Smooth muscle cell (in vitro differentiated cells): ENCODE results near the gene APPBP2. TPM values are rescaled to one million over a fixed set of nuclear protein-coding genes. Genes with fewer than 3 reads are reported as not detected.

Source experiments
- DNase-seq: peaks from one replicate; lab custom pipeline; 2025; ENCODE audit not compliant: unreplicated experiment; lab: John Stamatoyannopoulos, UW
- H2AFZ ChIP-seq: fragments of 200-600 bp; sonication (generic); 2 replicates; pipeline ENCODE4 v1.6.0; 2016; ENCODE audit warnings: antibody characterized with exemption, low read depth, mild to moderate bottlenecking
- H3F3A ChIP-seq: fragments of 200-600 bp; sonication (generic); 2 replicates; pipeline ENCODE4 v1.6.0; 2017; ENCODE audit warnings: antibody characterized with exemption, low read depth
- H3K27ac ChIP-seq: fragments of 200-600 bp; sonication (generic); 2 replicates; pipeline ENCODE4 v1.5.1; 2016; ENCODE audit warnings: low read depth, mild to moderate bottlenecking
- H3K27me3 ChIP-seq: fragments of 200-600 bp; sonication (generic); 2 replicates; pipeline ENCODE4 v1.6.1; 2016; ENCODE audit warnings: low read depth, mild to moderate bottlenecking
- H3K36me3 ChIP-seq: fragments of 200-600 bp; sonication (generic); 2 replicates; pipeline ENCODE4 v1.5.1; 2016; ENCODE audit warnings: low read depth
- H3K4me1 ChIP-seq: fragments of 200-600 bp; sonication (generic); 2 replicates; pipeline ENCODE4 v1.5.1; 2016; ENCODE audit warnings: low read depth
- H3K4me2 ChIP-seq: fragments of 200-600 bp; sonication (generic); 2 replicates; pipeline ENCODE4 v1.6.0; 2016; ENCODE audit warnings: mild to moderate bottlenecking
- H3K4me3 ChIP-seq: fragments of 200-600 bp; sonication (generic); 2 replicates; pipeline ENCODE4 v1.5.1; 2016; ENCODE audit warnings: mild to moderate bottlenecking
- H3K79me2 ChIP-seq: fragments of 200-600 bp; sonication (generic); 2 replicates; pipeline ENCODE4 v1.6.0; 2016; ENCODE audit warnings: low read depth, mild to moderate bottlenecking
- H3K9ac ChIP-seq: fragments of 200-600 bp; sonication (generic); 2 replicates; pipeline ENCODE4 v1.6.0; 2016; ENCODE audit warnings: low read depth
- H3K9me3 ChIP-seq: fragments of 200-600 bp; sonication (generic); replicated peaks from 2 replicates; pipeline ENCODE4 v1.5.1; 2016; ENCODE audit warnings: low read depth
- H4K20me1 ChIP-seq: fragments of 200-600 bp; sonication (generic); 2 replicates; pipeline ENCODE4 v1.6.0; 2016; ENCODE audit warnings: low read depth
- WGBS: methylation state at CpG from one replicate; pipeline ENCODE4 v1.1.7; 2016; ENCODE audit warnings: low lambda C conversion rate; 5-methylcytosine and 5-hydroxymethylcytosine counted together
- polyA plus RNA-seq: library from polyadenylated mRNA; unstranded; fragments of >200 nt; fragmentation: Nextera tagmentation; extraction: Ambion mirVana; gene quantifications from 2 replicates; pipeline ENCODE4 v1.2.1, GENCODE V29; 2016
- total RNA-seq: library from RNA; depleted of rRNA; stranded (reverse); fragments of >200 nt; gene quantifications from 2 replicates; pipeline ENCODE4 v1.2.3, GENCODE V29; 2014
- TF ChIP-seq, protein P1 (sequence below): fragments of 200-600 bp; sonication (generic); IDR thresholded peaks from 2 replicates; pipeline ENCODE4 v1.5.1; 2017; ENCODE audit warnings: borderline replicate concordance, mild to moderate bottlenecking, antibody characterized with exemption; ENCODE audit not compliant: insufficient read depth, poor library complexity, severe bottlenecking

APPBP2 gene
- total and polyA plus RNA-seq, 2 experiments from 2014 or later = 38.3 to 40.9 TPM

DNA sequence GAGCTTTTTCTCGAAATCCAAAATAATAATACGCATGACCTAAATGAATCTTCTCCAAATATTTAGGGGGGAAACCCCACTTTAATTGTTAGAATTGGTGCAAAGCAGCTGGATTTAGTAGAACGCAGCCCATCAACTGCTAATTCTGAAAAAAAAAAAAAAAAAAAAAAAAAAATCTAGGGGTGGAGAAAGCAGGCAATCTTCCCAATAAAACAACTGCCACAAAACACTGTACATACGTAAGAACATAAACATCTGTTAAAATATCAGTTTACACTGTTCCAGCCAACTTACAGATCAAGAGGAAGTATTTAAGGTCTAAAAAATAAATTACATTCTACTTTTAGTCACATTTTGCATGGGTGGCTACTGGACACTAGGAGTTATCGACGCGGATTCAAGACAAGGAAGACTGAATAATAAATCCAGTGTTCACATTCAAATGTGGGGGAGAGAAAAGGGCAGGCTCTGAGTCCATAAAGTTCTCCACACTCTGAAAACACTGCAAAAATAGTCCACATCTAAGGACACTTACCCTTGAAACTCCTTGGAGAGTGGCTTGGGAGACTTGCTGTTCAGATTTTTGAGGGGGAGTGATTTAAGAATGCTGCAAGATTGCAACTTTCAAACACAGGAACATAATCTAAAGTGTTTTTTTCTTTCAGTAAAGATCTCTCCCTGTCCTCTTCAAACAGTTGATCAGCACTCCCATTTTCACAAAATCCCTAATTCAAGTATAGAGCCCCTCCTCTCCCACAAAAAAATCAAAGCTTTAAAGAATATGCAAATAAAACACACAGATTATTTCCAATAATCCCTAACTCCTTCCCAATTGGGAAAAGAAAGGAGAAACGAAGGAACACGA lies 1.3 kb downstream of the APPBP2 start:
- WGBS = 26% methylated on average over 9 of the region's 9 CpGs
- no peaks in the 10 kb centered on the region for H3K9me3 ChIP-seq
- H4K20me1 ChIP-seq = peaks cover 54% of the 10 kb centered on the region
- no peaks in the 10 kb centered on the region for H3F3A ChIP-seq
- H3K36me3 ChIP-seq = no peaks in the 10 kb centered on the region
- TF ChIP-seq, protein P1, sequence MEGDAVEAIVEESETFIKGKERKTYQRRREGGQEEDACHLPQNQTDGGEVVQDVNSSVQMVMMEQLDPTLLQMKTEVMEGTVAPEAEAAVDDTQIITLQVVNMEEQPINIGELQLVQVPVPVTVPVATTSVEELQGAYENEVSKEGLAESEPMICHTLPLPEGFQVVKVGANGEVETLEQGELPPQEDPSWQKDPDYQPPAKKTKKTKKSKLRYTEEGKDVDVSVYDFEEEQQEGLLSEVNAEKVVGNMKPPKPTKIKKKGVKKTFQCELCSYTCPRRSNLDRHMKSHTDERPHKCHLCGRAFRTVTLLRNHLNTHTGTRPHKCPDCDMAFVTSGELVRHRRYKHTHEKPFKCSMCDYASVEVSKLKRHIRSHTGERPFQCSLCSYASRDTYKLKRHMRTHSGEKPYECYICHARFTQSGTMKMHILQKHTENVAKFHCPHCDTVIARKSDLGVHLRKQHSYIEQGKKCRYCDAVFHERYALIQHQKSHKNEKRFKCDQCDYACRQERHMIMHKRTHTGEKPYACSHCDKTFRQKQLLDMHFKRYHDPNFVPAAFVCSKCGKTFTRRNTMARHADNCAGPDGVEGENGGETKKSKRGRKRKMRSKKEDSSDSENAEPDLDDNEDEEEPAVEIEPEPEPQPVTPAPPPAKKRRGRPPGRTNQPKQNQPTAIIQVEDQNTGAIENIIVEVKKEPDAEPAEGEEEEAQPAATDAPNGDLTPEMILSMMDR = no peak
- no peaks in the 10 kb centered on the region for H3K27me3 ChIP-seq
- DNase-seq = no peak
- peaks cover 22% of the 10 kb centered on the region for H3K4me1 ChIP-seq
- peak overlapping the region; percentile 98 for H3K27ac ChIP-seq
- H3K79me2 ChIP-seq = peaks cover 78% of the 10 kb centered on the region
- no peak overlapping the region for H2AFZ ChIP-seq
- peak overlapping the region; percentile 98 for H3K4me2 ChIP-seq
- peak overlapping the region; percentile 82 for H3K4me3 ChIP-seq
- peak overlapping the region; percentile 98 for H3K9ac ChIP-seq

GRCh38 chr17:60523822-60524221 lies 2.2 kb downstream of the APPBP2 start:
- Histone ChIP-seq H2AFZ (no peak overlapping the region), H3K9me3 (no peaks in the 10 kb centered on the region), H3K27me3 (no peaks in the 10 kb centered on the region), H3K4me3 (peak overlapping the region; percentile 82), H3K79me2 (peaks cover 86% of the 10 kb centered on the region), H3F3A (no peaks in the 10 kb centered on the region), H3K27ac (peak overlapping the region; percentile 98), H3K36me3 (peaks cover 6% of the 10 kb centered on the region), H3K4me1 (peaks cover 22% of the 10 kb centered on the region), H3K9ac (peak overlapping the region; percentile 98), H4K20me1 (peaks cover 63% of the 10 kb centered on the region), H3K4me2 (peak overlapping the region; percentile 98)
- WGBS = 44% methylated on average over 1 of the region's 1 CpG
- TF ChIP-seq, protein P1 = no peak
- DNase-seq = no peak

- H3K27ac ChIP-seq = no peak overlapping the region
- TF ChIP-seq, protein P1 = no peak
- peaks cover 7% of the 10 kb centered on the region for H3K36me3 ChIP-seq
- H3K4me2 ChIP-seq = peak overlapping the region; percentile 98
- H3F3A ChIP-seq = no peaks in the 10 kb centered on the region
- WGBS = 95% methylated on average over 3 of the region's 3 CpGs
- H4K20me1 ChIP-seq = peaks cover 71% of the 10 kb centered on the region
- H3K27me3 ChIP-seq = no peaks in the 10 kb centered on the region
- no peak overlapping the region for H3K9ac ChIP-seq
- H2AFZ ChIP-seq = no peak overlapping the region
- DNase-seq = no peak
- H3K4me3 ChIP-seq = peak overlapping the region; percentile 82
- peaks cover 22% of the 10 kb centered on the region for H3K4me1 ChIP-seq
- H3K9me3 ChIP-seq = no peaks in the 10 kb centered on the region
- H3K79me2 ChIP-seq = peaks cover 91% of the 10 kb centered on the region
Observed at GRCh38 chr17:60522889-60523626, 3.0 kb downstream of the APPBP2 start.
